Neural cell (in vitro differentiated cells): ENCODE data around the gene SKP1. TPM values are rescaled to one million over a fixed set of nuclear protein-coding genes. Genes with fewer than 3 reads are reported as not detected.

Source experiments
- H2AFZ ChIP-seq: fragments of 200-600, 300-800 bp; sonication (generic), shearing (Covaris generic); 2 replicates; pipeline ENCODE4 v1.6.0; 2014; ENCODE audit warnings: low read depth, mild to moderate bottlenecking, antibody characterized with exemption, low read length, moderate library complexity
- H3F3A ChIP-seq: fragments of 200-600 bp; shearing (Covaris generic); 2 replicates; pipeline ENCODE4 v1.6.1; 2016; ENCODE audit warnings: mild to moderate bottlenecking, moderate library complexity, mixed read lengths, antibody characterized with exemption, low read length; ENCODE audit not compliant: insufficient read depth, poor library complexity, severe bottlenecking
- H3K27ac ChIP-seq: fragments of 200-600, 300-800 bp; sonication (generic), shearing (Covaris generic); 2 replicates; pipeline ENCODE4 v1.5.1; 2014; ENCODE audit warnings: mild to moderate bottlenecking, low read length, moderate library complexity
- H3K27me3 ChIP-seq: fragments of 300-800, 200-600 bp; sonication (generic), shearing (Covaris generic); 2 replicates; pipeline ENCODE4 v1.6.0; 2014; ENCODE audit warnings: mild to moderate bottlenecking, low read depth, low read length, moderate library complexity; ENCODE audit not compliant: insufficient read depth
- H3K36me3 ChIP-seq: fragments of 300-800, 200-600 bp; sonication (generic), shearing (Covaris generic); 2 replicates; pipeline ENCODE4 v1.5.1; 2014; ENCODE audit warnings: mild to moderate bottlenecking, antibody characterized with exemption, low read length, moderate library complexity; ENCODE audit not compliant: insufficient read depth
- H3K4me2 ChIP-seq: fragments of 300-800, 200-600 bp; sonication (generic), shearing (Covaris generic); 2 replicates; pipeline ENCODE4 v1.6.0; 2014; ENCODE audit warnings: mild to moderate bottlenecking, low read length
- H3K4me3 ChIP-seq: fragments of 300-800, 200-600 bp; sonication (generic), shearing (Covaris generic); 2 replicates; pipeline ENCODE4 v1.5.1; 2014; ENCODE audit warnings: mild to moderate bottlenecking, low read length, moderate library complexity
- H3K79me2 ChIP-seq: fragments of 200-600 bp; shearing (Covaris generic); replicated peaks from 2 replicates; pipeline ENCODE4 v1.6.0; 2014; ENCODE audit warnings: mild to moderate bottlenecking, low read length, moderate library complexity; ENCODE audit not compliant: insufficient read depth
- H3K9ac ChIP-seq: fragments of 300-800, 200-600 bp; sonication (generic), shearing (Covaris generic); 2 replicates; pipeline ENCODE4 v1.6.1; 2016; ENCODE audit warnings: mild to moderate bottlenecking, low read length, mixed read lengths
- H3K9me2 ChIP-seq: fragments of 200-600 bp; shearing (Covaris generic); 2 replicates; pipeline ENCODE4 v1.6.1; 2016; ENCODE audit warnings: mild to moderate bottlenecking, low read length, mixed read lengths; ENCODE audit not compliant: insufficient read depth
- H3K9me3 ChIP-seq: fragments of 200-600, 300-800 bp; sonication (generic), shearing (Covaris generic); 2 replicates; pipeline ENCODE4 v1.6.1; 2016; ENCODE audit warnings: mild to moderate bottlenecking, mixed run types, low read length, moderate library complexity, mixed read lengths
- H4K20me1 ChIP-seq: fragments of 200-600 bp; shearing (Covaris generic); 2 replicates; pipeline ENCODE4 v1.6.1; 2016; ENCODE audit warnings: mild to moderate bottlenecking, mixed run types; ENCODE audit not compliant: insufficient read depth
- EP300 ChIP-seq: fragments of 450-650 bp; conservative IDR thresholded peaks from 2 replicates; pipeline ENCODE4 v1.6.1; 2014; ENCODE audit warnings: antibody characterized with exemption, mild to moderate bottlenecking, moderate library complexity; ENCODE audit not compliant: poor library complexity, severe bottlenecking
- EZH2 ChIP-seq: fragments of 200-600, 300-800 bp; shearing (Covaris generic), sonication (generic); IDR thresholded peaks from 2 replicates; pipeline ENCODE4 v1.6.1; 2014; ENCODE audit warnings: antibody characterized with exemption, low read length, borderline replicate concordance, mild to moderate bottlenecking; ENCODE audit not compliant: insufficient read depth, poor library complexity, severe bottlenecking
- MXI1 ChIP-seq: fragments of 450-650 bp; conservative IDR thresholded peaks from 2 replicates; pipeline ENCODE4 v1.6.1; 2014; ENCODE audit warnings: antibody characterized with exemption, mild to moderate bottlenecking; ENCODE audit not compliant: poor library complexity, severe bottlenecking
- POLR2AphosphoS5 ChIP-seq: IDR thresholded peaks from 2 replicates; pipeline ENCODE4 v1.6.1; 2012
- RAD21 ChIP-seq: fragments of 450-650 bp; conservative IDR thresholded peaks from 2 replicates; pipeline ENCODE4 v1.6.1; 2014; ENCODE audit warnings: antibody characterized with exemption, mild to moderate bottlenecking, moderate library complexity
- SMC3 ChIP-seq: fragments of 450-650 bp; conservative IDR thresholded peaks from 2 replicates; pipeline ENCODE4 v1.6.1; 2014; ENCODE audit warnings: antibody characterized with exemption, mild to moderate bottlenecking, moderate library complexity; ENCODE audit not compliant: poor library complexity
- TAF1 ChIP-seq: IDR thresholded peaks from 2 replicates; pipeline ENCODE4 v1.6.1; 2012; ENCODE audit warnings: low read depth
- polyA plus RNA-seq: library from polyadenylated mRNA; depleted of rRNA; stranded (reverse); fragments of >200 nt; gene quantifications from 2 replicates; pipeline ENCODE4 v1.2.3, GENCODE V29; 2014
- TF ChIP-seq, protein P1 (sequence below): IDR thresholded peaks from 2 replicates; pipeline ENCODE4 v1.6.1; 2012; ENCODE audit warnings: borderline replicate concordance
- TF ChIP-seq, protein P2 (sequence below): fragments of 450-650 bp; IDR thresholded peaks from 2 replicates; pipeline ENCODE4 v1.5.1; 2014; ENCODE audit warnings: antibody characterized with exemption, mild to moderate bottlenecking, moderate library complexity; ENCODE audit not compliant: poor library complexity, severe bottlenecking

The SKP1 gene
- polyA plus RNA-seq, 1 donor from 2014 or later, result 1,492 TPM

DNA sequence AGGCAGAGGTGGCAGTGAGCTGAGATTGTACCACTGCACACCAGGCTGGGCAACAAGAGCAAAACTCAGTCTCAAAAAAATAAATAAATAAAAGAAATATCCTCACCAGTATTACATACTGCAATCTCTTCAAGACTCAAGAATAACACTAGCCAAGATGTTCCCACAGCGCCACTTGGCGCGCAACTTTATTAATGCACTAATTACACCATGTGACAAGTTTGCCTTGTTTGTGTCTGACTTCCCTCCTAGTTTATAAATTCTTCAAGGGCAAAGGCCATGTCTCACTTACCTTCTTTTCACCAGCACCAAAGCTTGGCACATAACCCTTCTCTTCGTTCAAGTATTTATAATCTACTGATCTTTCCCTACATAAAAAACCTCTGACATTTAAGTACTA lies 4.8 kb downstream of the SKP1 start:
- Histone ChIP-seq H3K9me3 (no peaks in the 10 kb centered on the region), H3K27me3 (no peaks in the 10 kb centered on the region), H4K20me1 (peaks cover 6% of the 10 kb centered on the region), H3F3A (no peaks in the 10 kb centered on the region), H3K36me3 (no peaks in the 10 kb centered on the region), H3K27ac (no peak overlapping the region), H3K9ac (no peak overlapping the region), H3K4me3 (no peak overlapping the region), H3K9me2 (no peaks in the 10 kb centered on the region), H3K79me2 (peaks cover 70% of the 10 kb centered on the region), H3K4me2 (no peak overlapping the region), H2AFZ (no peak overlapping the region)
- TF ChIP-seq, protein P1, sequence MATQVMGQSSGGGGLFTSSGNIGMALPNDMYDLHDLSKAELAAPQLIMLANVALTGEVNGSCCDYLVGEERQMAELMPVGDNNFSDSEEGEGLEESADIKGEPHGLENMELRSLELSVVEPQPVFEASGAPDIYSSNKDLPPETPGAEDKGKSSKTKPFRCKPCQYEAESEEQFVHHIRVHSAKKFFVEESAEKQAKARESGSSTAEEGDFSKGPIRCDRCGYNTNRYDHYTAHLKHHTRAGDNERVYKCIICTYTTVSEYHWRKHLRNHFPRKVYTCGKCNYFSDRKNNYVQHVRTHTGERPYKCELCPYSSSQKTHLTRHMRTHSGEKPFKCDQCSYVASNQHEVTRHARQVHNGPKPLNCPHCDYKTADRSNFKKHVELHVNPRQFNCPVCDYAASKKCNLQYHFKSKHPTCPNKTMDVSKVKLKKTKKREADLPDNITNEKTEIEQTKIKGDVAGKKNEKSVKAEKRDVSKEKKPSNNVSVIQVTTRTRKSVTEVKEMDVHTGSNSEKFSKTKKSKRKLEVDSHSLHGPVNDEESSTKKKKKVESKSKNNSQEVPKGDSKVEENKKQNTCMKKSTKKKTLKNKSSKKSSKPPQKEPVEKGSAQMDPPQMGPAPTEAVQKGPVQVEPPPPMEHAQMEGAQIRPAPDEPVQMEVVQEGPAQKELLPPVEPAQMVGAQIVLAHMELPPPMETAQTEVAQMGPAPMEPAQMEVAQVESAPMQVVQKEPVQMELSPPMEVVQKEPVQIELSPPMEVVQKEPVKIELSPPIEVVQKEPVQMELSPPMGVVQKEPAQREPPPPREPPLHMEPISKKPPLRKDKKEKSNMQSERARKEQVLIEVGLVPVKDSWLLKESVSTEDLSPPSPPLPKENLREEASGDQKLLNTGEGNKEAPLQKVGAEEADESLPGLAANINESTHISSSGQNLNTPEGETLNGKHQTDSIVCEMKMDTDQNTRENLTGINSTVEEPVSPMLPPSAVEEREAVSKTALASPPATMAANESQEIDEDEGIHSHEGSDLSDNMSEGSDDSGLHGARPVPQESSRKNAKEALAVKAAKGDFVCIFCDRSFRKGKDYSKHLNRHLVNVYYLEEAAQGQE, result no peak
- no peak for TF ChIP-seq RAD21
- no peak for TF ChIP-seq EZH2
- TF ChIP-seq, protein P2, sequence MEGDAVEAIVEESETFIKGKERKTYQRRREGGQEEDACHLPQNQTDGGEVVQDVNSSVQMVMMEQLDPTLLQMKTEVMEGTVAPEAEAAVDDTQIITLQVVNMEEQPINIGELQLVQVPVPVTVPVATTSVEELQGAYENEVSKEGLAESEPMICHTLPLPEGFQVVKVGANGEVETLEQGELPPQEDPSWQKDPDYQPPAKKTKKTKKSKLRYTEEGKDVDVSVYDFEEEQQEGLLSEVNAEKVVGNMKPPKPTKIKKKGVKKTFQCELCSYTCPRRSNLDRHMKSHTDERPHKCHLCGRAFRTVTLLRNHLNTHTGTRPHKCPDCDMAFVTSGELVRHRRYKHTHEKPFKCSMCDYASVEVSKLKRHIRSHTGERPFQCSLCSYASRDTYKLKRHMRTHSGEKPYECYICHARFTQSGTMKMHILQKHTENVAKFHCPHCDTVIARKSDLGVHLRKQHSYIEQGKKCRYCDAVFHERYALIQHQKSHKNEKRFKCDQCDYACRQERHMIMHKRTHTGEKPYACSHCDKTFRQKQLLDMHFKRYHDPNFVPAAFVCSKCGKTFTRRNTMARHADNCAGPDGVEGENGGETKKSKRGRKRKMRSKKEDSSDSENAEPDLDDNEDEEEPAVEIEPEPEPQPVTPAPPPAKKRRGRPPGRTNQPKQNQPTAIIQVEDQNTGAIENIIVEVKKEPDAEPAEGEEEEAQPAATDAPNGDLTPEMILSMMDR, result no peak
- no peak for TF ChIP-seq TAF1
- no peak for TF ChIP-seq POLR2AphosphoS5
- TF ChIP-seq MXI1, result no peak
- no peak for TF ChIP-seq SMC3
- no peak for TF ChIP-seq EP300

DNA sequence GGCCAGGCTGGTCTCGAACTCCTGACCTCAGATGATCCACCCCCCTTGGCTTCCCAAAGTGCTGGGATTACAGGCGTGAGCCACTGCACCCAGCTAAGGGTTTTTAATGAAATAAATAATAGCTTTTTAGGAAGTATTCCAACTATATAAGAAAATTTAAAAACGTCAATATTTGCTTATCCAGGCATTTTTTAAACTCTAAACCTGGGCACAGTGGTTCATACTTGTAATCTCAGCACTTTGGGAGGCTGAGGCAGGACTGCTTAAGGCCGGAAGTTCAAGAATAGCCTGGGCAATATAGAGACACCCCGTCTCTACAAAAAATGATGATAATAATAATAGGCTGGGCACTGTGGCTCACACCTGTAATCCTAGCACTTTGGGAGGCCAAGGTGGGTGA lies 14.2 kb downstream of the SKP1 start:
- H3K9me3 ChIP-seq, result peaks cover 8% of the 10 kb centered on the region
- H3K79me2 ChIP-seq, result peaks cover 11% of the 10 kb centered on the region
- H3F3A ChIP-seq, result no peaks in the 10 kb centered on the region
- TF ChIP-seq RAD21 (no peak), POLR2AphosphoS5 (no peak), EZH2 (no peak), EP300 (no peak), MXI1 (no peak), TAF1 (no peak), SMC3 (no peak)
- TF ChIP-seq, protein P1, result no peak
- TF ChIP-seq, protein P2, result no peak
- H4K20me1 ChIP-seq, result no peaks in the 10 kb centered on the region
- H3K27ac ChIP-seq, result no peak overlapping the region
- no peaks in the 10 kb centered on the region for H3K27me3 ChIP-seq
- H3K9ac ChIP-seq, result no peak overlapping the region
- no peak overlapping the region for H2AFZ ChIP-seq
- peaks cover 18% of the 10 kb centered on the region for H3K36me3 ChIP-seq
- no peaks in the 10 kb centered on the region for H3K9me2 ChIP-seq
- H3K4me2 ChIP-seq, result no peak overlapping the region
- no peak overlapping the region for H3K4me3 ChIP-seq
